ENCODE measurements around the gene PARD3.
A peak's percentile ranks its signal among the peaks of the same experiment; 100 is the strongest.

The PARD3 gene

DNA sequence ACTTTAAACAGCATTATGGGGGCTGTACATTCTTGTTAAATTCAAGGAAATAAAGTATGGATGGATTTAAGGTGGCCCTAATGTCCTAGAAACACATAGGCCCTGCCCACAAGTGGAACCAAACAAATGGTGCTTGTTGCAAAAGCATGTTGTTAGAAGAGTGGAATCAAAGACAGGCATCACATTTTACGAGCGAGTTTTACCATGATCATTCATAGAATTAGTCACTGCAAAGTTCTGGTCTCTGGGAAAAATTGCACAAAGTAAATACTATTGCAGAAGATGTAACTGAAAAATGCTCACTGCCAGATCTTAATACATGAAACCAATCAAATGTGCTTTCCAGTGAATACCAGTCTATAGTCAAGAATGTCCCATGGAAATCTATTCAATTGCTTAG, 677.1 kb downstream of the PARD3 start:
- DNase-seq = no peak

GRCh38 chr10:34137201-34137600, 677.9 kb downstream of the PARD3 start:
- DNase-seq = no peak

GRCh38 chr10:34135515-34135914, 679.6 kb downstream of the PARD3 start:
- no peak for DNase-seq

DNA sequence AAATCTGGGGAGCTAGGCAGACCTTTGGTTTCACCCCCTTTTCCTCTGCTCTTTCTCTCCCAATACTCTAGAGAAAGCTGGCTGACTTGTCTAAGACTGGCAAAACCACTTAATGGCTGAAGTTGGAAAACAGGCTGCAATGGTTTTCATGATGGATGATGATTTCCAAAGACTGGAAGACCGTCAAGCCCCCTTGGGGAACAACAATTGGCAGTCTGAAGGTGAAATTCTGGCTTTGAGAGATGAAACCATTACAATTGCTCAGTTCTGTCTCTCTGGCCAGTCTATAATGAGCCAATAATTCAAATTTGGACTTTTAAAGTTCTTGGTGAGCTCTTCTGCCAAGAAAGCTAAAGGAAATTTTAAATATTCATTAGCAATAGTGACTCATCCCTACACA, 680.5 kb downstream of the PARD3 start:
- DNase-seq = no peak

GRCh38 chr10:34133406-34133805, 681.7 kb downstream of the PARD3 start:
- no peak for DNase-seq

- DNase-seq = no peak
Observed at GRCh38 chr10:34131152-34131551, 683.9 kb downstream of the PARD3 start.

- no peak for DNase-seq
Observed at GRCh38 chr10:34127676-34128075, 687.4 kb downstream of the PARD3 start.

DNA sequence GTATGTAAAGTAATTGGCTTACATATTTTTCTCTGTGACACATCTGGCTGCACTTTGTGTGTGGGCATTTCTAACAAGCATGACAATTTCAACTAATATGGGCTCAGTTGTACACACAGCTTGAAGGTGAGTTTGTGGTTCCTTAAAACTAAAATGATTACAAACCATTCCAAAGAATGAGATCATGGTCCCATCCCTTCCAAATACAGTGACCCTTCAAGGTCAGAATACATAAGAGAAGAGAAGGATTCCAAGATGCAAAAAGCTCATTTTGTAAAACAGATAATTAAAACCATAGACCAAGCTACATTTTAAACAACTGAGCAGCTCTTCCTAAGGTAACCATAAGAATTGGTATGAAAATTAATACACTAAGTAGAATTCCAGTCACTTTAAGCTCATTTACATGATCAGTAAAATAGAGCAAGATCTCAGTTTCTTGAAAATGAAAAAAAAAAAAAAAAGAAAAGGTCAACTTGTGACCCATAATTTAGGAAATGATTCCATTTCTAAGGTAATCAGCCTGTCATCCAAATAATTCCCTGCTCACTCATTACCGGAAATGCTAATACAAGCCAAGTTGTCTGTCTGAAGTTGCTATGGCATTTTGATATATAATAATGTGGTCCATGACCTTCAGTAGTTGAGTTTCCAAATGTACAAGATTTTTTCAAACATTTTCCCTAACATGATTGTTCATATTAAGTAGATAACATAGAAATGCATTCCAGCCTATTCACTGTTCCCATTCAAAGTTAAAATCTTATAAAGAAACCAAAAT, 688.5 kb downstream of the PARD3 start:
- DNase-seq = no peak

GRCh38 chr10:34125702-34126101, 689.4 kb downstream of the PARD3 start:
- no peak for DNase-seq

DNA sequence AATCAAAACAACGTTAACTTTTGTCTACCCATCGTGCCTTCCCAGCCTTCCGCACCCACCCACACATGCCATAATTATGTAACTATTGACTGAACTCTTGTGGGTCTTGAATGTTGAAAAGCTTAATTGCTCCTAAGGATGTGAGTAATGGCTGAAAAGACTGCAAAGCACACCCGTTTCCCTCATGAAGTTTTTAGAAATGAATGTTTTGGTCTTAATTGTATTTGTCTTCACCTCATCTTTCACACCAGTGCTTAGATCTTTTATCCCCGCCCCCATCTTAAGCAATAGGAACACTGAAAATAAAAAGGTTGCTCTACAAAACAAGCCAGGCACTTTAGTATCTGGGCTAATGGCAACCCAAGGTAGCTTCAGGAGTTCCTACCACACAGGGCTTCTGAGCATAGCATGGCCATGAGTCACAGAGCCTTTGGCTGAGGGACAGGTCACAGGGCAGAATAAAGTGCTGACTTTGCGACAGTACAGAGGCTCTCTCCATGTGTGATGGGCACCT, 690.5 kb downstream of the PARD3 start:
- DNase-seq = no peak

DNA sequence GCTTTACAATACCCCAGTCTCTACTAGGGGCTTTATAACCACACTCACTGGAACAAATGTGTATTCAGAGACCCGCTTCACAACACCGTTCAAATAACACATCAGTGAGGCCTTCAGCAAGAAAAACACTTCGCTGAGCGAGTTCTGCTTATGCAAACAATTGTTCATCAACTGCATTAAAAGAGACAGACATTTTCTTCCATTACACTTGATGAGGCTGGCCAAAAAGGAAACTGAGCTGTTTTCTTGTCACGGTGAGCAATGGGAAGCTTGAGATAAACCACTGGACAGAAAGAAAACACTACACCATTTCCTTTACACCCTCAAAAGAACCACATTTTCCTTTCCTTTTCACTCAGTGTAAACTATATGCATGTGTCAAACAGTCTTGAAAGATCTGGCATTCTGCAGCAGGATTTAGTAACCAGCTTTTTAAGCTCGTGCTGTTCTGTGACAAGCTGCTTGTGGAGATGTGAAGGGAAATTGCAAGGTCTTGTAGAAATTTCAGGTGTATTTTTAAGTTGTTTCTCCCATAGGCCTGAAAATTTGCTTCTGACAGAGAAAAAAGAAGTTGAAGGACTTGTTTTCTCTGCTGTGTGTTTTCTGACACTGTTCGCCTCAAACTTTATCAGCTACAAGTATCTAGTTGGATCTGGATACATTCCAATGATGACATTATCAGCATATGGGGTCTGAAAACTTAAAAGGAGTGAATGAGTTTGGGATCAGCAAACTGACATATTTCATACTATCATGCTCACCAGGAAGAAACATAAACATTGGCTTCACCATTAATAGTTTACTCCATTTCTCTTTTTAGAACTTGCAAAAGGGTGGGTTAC, 693.1 kb downstream of the PARD3 start:
- DNase-seq = no peak

DNA sequence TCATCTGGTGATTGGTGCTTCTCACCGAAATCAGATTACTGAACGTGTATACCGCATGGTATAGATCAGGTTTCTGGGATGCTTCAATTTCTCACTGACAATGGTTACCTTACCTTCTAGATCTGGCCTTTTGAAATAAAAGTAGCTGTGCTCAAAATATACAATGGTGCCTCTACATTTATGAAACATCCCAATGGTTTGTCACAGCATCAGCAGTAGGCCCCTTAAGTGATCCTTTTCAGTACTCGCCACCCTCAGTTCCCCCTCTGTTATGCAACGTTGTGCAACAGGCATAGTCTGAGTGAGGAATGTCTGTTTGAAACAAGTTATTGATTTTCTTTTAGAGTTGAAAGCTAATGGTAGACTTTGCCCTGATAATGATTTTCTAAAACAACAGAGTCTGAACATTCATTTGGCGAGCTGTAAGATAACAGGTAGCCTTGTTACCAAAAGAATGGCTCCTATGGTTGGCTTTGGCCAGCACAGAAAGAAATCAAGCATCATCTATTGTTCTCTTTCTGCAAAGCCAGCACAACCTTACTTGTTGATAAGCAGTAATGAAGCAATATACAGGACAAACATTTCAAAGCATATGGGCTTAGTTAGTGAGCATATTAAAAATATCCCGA, 693.9 kb downstream of the PARD3 start:
- DNase-seq = no peak

DNA sequence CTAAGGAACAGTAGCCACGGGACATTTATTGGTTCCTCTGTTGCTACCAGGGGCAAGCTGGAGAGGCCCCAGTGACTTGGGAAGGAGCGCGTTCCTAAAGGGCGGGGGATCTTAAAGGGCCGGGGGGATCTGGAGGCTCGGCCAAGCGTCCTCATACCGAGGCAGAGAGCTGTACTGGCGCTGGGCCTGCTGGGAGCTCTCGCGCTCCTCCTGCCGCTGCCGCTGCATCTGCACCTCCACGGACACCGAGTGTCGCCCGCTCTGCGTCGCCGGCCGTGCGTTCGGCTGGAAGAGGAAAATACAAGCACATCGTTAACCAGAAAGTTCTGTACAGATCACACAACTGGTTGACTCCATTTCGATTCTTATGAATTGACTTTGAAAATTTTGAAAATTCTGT, 695.6 kb downstream of the PARD3 start:
- DNase-seq = no peak

DNA sequence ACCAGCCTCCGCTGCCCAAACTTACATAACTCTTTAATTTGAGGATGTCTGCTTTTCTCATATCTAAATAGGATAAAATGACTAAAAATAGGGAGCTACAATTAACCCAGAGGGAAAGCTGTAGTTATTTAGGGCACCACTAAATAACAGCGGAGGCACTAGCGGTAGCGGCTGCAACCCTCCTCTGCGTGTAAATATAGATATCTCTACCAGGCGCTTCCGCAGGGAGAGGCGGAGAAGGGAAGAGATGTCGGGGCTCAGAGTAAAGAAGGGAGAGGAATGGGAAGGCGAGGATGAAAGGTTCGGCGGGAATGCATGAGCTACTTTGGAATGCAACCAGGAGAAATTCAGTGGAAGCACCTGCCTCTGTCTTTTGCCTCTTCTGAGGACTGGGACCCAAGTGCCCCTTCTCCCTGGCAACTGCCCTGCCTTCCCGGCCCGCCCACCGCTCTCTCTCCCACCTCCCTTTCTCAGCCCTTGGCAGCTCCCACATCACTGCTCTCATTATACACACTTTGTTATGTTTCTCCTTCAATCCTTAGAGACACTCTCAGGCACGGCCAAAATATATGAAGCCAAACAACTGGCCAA, 698.3 kb downstream of the PARD3 start:
- DNase-seq = no peak

- DNase-seq = peak; percentile 10
Observed at GRCh38 chr10:34116220-34116641, 698.9 kb downstream of the PARD3 start.

- DNase-seq = no peak
Observed at GRCh38 chr10:34114914-34115313, 700.2 kb downstream of the PARD3 start.

DNA sequence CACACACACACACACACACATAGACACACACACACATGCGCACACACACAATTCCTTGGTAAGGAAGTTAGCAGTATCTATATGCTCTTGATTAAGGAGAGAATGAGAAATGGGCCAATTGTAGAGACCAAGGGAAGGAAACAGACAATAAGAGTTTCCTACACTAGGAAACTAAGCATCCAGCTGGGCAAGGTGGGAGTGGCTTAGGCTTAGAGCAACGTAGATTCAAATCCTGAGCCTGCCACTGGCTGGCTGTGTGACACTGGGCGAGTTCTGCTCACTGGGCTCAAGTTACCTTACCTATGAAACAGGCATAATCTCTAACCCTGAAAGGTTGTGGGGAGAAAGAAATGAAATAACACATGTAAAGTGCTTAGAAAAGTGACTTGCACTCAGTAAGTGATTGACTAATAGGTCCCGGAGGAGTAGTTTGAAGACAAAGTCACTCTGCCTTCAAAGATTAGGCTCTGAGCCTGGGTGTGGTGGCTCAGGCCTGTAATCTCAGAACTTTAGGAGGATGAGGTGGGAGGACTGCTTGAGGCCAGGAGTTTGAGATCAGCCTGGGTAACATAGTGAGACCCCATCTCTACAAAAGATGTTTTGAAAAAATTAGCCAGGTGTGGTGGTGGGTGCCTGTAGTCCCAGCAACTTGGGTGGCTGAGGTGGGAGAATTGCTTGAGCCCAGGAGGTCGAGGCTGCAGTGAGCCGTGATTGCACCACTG, 701.4 kb downstream of the PARD3 start:
- no peak for DNase-seq

DNA sequence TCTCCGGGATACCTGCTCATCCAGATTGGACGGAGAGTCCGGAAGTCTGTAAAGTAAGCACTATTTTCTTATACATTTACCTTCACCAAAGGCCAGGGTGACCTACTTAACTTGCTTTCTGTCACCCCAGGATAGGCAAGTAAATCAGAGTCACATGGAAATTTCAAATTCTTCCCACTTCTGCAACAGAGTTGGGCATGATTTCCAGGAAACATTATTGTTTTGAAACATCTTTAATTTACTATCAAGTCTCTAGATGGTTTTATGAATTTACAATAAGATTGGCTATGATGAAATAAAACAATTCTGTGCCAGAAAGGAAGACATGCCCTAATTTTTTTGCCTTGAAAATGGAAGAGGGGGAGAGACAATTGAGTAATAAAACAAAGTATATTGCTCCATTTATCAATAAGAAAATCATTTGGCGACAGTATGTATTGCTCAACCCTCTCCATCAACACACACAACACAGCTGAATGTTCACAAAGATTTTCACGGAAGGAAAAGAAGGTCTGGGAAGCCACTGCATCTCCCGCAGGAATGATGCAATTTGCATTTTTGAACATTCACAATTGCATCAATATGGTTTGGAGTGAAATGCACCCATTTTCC, 702.8 kb downstream of the PARD3 start:
- no peak for DNase-seq

GRCh38 chr10:34111179-34111578, 703.9 kb downstream of the PARD3 start:
- no peak for DNase-seq

GRCh38 chr10:34109952-34110702, 705.0 kb downstream of the PARD3 start:
- no peak for DNase-seq

DNA sequence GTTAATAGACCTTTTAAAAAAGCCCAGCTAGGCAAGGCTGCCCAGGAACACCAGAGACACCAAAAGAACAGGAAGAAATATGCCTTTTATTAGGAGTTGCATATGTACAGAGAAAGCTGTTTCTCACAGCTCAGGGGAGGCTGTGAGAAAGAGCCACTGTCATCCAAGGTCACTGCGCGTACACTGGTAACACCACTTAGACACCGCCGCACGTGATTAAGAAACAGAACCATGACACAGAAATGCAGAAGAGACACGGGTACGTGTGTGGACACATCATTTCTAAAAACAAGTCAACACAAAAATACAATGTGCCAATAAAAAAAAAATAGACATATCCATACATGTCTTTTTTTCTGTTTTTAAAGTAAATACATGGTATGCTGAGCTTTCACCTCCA, 705.6 kb downstream of the PARD3 start:
- no peak for DNase-seq
